AG09309 (cell line): Measurements from ENCODE around the gene CTNND2.

ENCODE experiments used
- DNase-seq: peaks from one replicate; pipeline ENCODE4 v3.0.0-alpha.2; 2010; ENCODE audit warnings: low read depth
- H3K4me3 ChIP-seq: 2 replicates; pipeline ENCODE4 v1.5.1; 2011; ENCODE audit warnings: mild to moderate bottlenecking, low read depth, low read length, moderate library complexity; ENCODE audit not compliant: control insufficient read depth
- TF ChIP-seq, protein P1 (sequence below): IDR thresholded peaks from 2 replicates; pipeline ENCODE4 v1.5.1; 2011; ENCODE audit warnings: mild to moderate bottlenecking, low read depth, low read length, inconsistent platforms; ENCODE audit not compliant: insufficient read depth, control insufficient read depth; ENCODE audit errors: missing control alignments

The CTNND2 gene

DNA sequence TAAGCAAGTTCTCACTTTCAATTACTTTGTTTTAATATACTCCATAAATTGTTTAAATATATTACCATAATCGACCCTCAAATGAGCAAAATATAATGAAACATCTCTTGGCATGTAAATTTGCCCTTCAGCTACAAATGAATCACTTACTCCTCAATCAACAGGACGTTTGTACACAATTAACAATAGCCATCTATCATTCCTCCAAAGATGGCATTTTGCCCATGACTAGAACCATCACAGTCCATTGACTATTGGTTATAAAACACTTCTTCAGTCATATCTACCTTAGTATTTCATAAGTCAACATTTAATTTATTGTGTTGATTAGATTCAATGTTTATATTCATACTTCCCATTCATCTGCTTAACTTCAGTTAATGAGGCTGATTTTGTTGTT, 127.2 kb downstream of the CTNND2 start:
- DNase-seq: no peak

DNA sequence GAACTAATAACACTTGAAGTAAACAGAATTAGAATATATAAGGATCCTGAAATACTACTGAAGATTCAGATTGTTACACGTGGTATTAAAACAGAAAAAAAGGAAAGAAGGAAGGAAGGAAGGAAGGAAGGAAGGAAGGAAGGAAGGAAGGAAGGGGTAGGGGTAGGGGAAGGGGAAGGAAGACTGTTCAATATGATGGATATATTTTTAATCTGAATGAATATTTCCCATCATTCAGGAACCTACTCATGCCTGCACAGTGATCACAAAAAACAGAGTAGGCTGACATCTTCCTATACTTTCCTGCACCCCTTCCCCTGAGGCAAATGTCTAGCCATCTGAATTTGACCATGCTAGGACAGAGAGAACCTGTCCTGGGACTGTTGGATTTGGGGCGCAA, 133.9 kb downstream of the CTNND2 start:
- H3K4me3 ChIP-seq: no peak overlapping the region
- TF ChIP-seq, protein P1, sequence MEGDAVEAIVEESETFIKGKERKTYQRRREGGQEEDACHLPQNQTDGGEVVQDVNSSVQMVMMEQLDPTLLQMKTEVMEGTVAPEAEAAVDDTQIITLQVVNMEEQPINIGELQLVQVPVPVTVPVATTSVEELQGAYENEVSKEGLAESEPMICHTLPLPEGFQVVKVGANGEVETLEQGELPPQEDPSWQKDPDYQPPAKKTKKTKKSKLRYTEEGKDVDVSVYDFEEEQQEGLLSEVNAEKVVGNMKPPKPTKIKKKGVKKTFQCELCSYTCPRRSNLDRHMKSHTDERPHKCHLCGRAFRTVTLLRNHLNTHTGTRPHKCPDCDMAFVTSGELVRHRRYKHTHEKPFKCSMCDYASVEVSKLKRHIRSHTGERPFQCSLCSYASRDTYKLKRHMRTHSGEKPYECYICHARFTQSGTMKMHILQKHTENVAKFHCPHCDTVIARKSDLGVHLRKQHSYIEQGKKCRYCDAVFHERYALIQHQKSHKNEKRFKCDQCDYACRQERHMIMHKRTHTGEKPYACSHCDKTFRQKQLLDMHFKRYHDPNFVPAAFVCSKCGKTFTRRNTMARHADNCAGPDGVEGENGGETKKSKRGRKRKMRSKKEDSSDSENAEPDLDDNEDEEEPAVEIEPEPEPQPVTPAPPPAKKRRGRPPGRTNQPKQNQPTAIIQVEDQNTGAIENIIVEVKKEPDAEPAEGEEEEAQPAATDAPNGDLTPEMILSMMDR: no peak
- DNase-seq: no peak

More for the DNA sequence above, 127.2 kb downstream of the CTNND2 start:
- no peak overlapping the region for H3K4me3 ChIP-seq
- TF ChIP-seq, protein P1: no peak

DNA sequence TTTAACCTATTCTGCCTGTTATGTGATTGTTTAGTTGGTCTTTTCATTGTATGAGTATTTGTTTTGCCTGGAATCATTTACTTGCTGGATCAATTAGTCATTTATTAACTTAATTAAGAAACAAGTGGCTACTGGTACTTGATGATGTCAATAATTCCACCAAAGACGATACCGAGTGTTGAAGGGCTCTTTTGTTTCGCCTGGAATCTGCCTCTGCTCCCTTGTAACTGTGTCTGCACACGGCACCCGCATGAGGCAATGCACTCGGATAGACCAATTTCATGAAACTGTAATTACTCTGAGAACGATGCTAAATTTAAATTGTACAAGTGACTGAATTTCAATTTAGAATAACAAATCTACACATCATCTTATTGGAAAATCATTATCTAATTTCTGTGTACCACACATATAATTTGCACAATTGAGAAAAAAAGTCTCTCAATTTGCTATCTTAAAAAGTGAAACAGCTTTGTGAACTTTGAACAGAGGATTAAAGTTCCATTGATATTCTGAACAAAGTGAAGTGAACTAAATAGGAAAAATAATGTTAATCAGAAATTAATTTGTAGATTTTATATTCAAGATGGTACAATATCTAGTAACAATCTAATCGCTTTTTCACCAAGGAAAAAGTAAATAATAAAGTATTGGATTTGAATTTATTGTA, 143.2 kb downstream of the CTNND2 start:
- no peak for DNase-seq
- TF ChIP-seq, protein P1: no peak
- no peak overlapping the region for H3K4me3 ChIP-seq

DNA sequence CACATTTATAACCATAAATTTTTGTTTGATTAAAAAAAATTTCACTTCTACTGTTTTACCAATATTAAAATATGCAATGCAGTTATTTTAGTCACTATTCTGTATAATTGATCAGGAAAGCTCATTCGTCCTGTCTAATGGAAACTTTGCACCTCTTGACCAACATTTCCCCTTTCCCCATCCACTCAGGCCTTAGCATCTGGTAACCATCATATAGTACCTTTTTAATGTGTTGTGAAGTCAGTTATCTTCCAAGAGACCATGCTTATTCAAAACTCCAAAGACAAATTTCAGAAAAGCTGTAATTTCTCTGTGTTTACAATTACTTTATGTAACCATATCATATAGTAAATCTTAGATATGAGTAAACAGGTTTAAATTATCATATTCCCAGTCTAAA, 145.9 kb downstream of the CTNND2 start:
- TF ChIP-seq, protein P1: no peak
- H3K4me3 ChIP-seq: no peak overlapping the region
- no peak for DNase-seq

DNA sequence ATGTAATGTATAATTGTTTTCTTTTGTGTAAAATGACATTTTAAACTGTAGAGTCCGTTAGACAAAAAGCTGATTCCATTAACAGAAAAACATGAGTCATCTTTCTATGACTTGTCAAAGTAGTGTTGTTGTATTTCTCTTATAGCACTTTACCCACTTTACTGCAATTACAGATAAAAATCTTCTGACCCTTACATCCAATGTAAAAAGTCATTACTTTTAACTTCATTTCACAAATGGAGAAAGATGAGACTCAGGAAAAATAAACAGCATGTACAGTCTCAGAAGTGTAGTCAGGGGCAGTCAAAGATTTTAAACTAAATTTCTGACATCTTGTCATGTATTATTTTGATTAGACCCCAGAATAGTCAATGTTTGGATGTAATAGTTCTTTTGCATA, 146.6 kb downstream of the CTNND2 start:
- DNase-seq: no peak
- TF ChIP-seq, protein P1: no peak
- no peak overlapping the region for H3K4me3 ChIP-seq

DNA sequence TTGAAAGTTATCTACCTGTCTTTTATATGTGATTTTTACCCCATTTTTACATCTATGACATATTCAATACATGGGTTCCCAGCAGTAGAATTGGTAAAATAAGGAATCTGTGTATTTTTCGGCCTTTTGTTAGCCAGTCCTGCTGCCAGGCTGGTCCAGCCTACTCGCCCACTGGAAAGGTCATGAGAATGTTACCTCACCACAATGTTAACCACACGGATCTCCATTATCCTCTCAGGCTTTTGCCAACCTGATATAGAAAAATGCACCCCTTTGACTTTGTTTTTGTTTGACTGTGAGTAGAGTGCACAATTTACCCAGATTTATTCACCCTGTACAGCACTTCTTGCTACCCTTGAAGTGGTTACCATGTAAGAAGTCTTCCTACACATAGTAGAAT, 167.2 kb downstream of the CTNND2 start:
- no peak for DNase-seq
- H3K4me3 ChIP-seq: no peak overlapping the region
- TF ChIP-seq, protein P1: no peak
